HepG2 (cell line): ENCODE measurements around the gene LDAF1. TPM values are rescaled to one million over a fixed set of nuclear protein-coding genes. Genes with fewer than 3 reads are reported as not detected.

Source experiments
- ATAC-seq: fragments of 200-7000 bp; cut with Tn5 transposase; 3 replicates; pipeline ENCODE4 v1.9.1; 2020; ENCODE audit warnings: mild to moderate bottlenecking, moderate library complexity
- BruUV-seq: library from RNA; stranded (reverse); fragments of 400-500 nt; replicated peaks from 2 replicates; lab custom pipeline; 2021; lab: Mats Ljungman, UMichigan
- CTCF ChIA-PET: fragments of 300-600 bp; formaldehyde crosslinking; extraction: SDS; loops from one replicate; lab custom pipeline; 2021; ENCODE audit warnings: low total read pairs, inconsistent platforms, low intra/inter-chr PET ratio; lab: Yijun Ruan, JAX
- POLR2A ChIA-PET: fragments of 350-600 bp; sonication (Branson Sonifier 250); formaldehyde crosslinking; loops from one replicate; lab custom pipeline; 2020; ENCODE audit warnings: antibody characterized with exemption, inconsistent platforms; lab: Yijun Ruan, JAX
- DNase-seq: peaks from one replicate; pipeline ENCODE4 v3.0.0-alpha.2; 2015; ENCODE audit warnings: low spot score
- FAIRE-seq: peaks from 3 replicates; lab custom pipeline; 2011; peaks lifted over from hg19 to GRCh38; lab: Jason Lieb, UNC
- H2AFZ ChIP-seq: one replicate; pipeline ENCODE4 v1.6.1; 2011; ENCODE audit warnings: low read length, inconsistent platforms
- H3K27ac ChIP-seq: fragments of 300-600 bp; 3 replicates; pipeline ENCODE4 v1.8.0; 2011; ENCODE audit warnings: mixed run types, mild to moderate bottlenecking, mixed read lengths, low read length, inconsistent platforms; ENCODE audit not compliant: insufficient read depth; ENCODE audit errors: extremely low read length
- H3K27me3 ChIP-seq, 2 experiments: fragments of 200-600 bp in 1 of 2; 2 replicates in 1 of 2; 3 replicates in 1 of 2; pipeline versions ENCODE4 v1.6.0 to v1.8.0; 2011; ENCODE audit warnings: low read length in 2 of 2, mild to moderate bottlenecking in 2 of 2, moderate library complexity in 2 of 2, inconsistent platforms in 1 of 2; ENCODE audit not compliant: insufficient read depth in 2 of 2, control insufficient read depth in 1 of 2
- H3K36me3 ChIP-seq, 2 experiments: fragments of 200-600 bp in 1 of 2; replicated peaks in 1 of 2; 2 replicates in 1 of 2; 3 replicates in 1 of 2; pipeline versions ENCODE4 v1.5.1 to v1.8.0; 2011; ENCODE audit warnings: low read length in 2 of 2, inconsistent platforms in 1 of 2; ENCODE audit not compliant: insufficient read depth in 2 of 2, control insufficient read depth in 1 of 2
- H3K4me1 ChIP-seq: 2 replicates; pipeline ENCODE4 v1.5.1; 2012; ENCODE audit warnings: low read length, inconsistent platforms; ENCODE audit not compliant: insufficient read depth
- H3K4me2 ChIP-seq: 2 replicates; pipeline ENCODE4 v1.6.0; 2011; ENCODE audit warnings: low read depth, low read length, inconsistent platforms
- H3K4me3 ChIP-seq, 3 experiments: fragments of 200-600 bp in 1 of 3; sonication (generic), shearing (Covaris generic) in 1 of 3; replicated peaks in 1 of 3; 2 replicates each; pipeline ENCODE4 v1.5.1; 2011 to 2016; ENCODE audit warnings: low read length in 3 of 3, inconsistent platforms in 2 of 3, low read depth in 2 of 3, mild to moderate bottlenecking in 2 of 3, control low read depth in 1 of 3, mixed read lengths in 1 of 3; ENCODE audit not compliant: insufficient read depth in 1 of 3
- H3K79me2 ChIP-seq: one replicate; pipeline ENCODE4 v1.6.1; 2011; ENCODE audit warnings: low read length, inconsistent platforms; ENCODE audit not compliant: insufficient read depth
- H3K9ac ChIP-seq: 2 replicates; pipeline ENCODE4 v1.6.0; 2011; ENCODE audit warnings: mild to moderate bottlenecking, low read depth, low read length, inconsistent platforms; ENCODE audit not compliant: insufficient read depth
- H3K9me3 ChIP-seq: 2 replicates; pipeline ENCODE4 v1.5.1; 2012; ENCODE audit warnings: mild to moderate bottlenecking, low read length
- H4K20me1 ChIP-seq: 2 replicates; pipeline ENCODE4 v1.6.0; 2011; ENCODE audit warnings: inconsistent platforms, mild to moderate bottlenecking, low read length, moderate library complexity; ENCODE audit not compliant: insufficient read depth
- HMGXB3 ChIP-seq: sonication (generic); formaldehyde crosslinking; IDR thresholded peaks from 2 replicates; pipeline ENCODE4 v1.4.0; 2020; ENCODE audit warnings: missing genetic modification reagents, borderline replicate concordance
- PAXIP1 ChIP-seq: sonication (generic); formaldehyde crosslinking; conservative IDR thresholded peaks from 2 replicates; pipeline ENCODE4 v1.4.0; 2020; ENCODE audit warnings: mild to moderate bottlenecking, missing genetic modification reagents, moderate library complexity
- ZMYM3 ChIP-seq: sonication (generic); formaldehyde crosslinking; IDR thresholded peaks from 2 replicates; pipeline ENCODE4 v1.5.1; 2020; ENCODE audit warnings: mild to moderate bottlenecking, missing genetic modification reagents
- WGBS: methylation state at CpG from one replicate; pipeline ENCODE4 v1.1.6; 2017; ENCODE audit warnings: low lambda C conversion rate; 5-methylcytosine and 5-hydroxymethylcytosine counted together
- in situ Hi-C: cut with HindIII; loops from 2 replicates; pipeline ENCODE4 v1.10.0; 2017; ENCODE audit warnings: low pct_unique_long_range_greater_than_20kb; ENCODE audit not compliant: extremely low pct_ligation_motif_present
- intact Hi-C: fragments of 100-400 bp; cut with micrococcal nuclease; formaldehyde crosslinking; loops from one replicate; pipeline ENCODE4 v1.10.0; 2022; ENCODE audit not compliant: unreplicated experiment
- polyA plus RNA-seq, 8 experiments: library from polyadenylated mRNA; depleted of rRNA in 3 of 8; stranded (reverse) in 7 of 8; unstranded in 1 of 8; fragments of >200 nt; fragmentation: Illumina TruSeq in 4 of 8; extraction: Trizol in 4 of 8; gene quantifications; 2 replicates each; pipeline versions ENCODE4 v1.2.1 to v1.2.3, GENCODE V29; 2011 to 2016; ENCODE audit warnings: low read depth in 4 of 8, missing spikeins in 1 of 8, mixed read lengths in 1 of 8; ENCODE audit not compliant: insufficient read depth in 1 of 8
- total RNA-seq, 5 experiments: library from RNA; depleted of rRNA; stranded (reverse); fragments of >200 nt; fragmentation: Illumina TruSeq; extraction: Trizol; gene quantifications; 2 replicates each; pipeline ENCODE4 v1.2.3, GENCODE V29; 2016; ENCODE audit warnings: low read depth in 1 of 5

Gene LDAF1
- total and polyA plus RNA-seq, 2 of the 13 experiments (the other 11 are each of a cell fraction or from before 2014, with no cell fraction given) = 6.3 to 7.5 TPM

GRCh38 chr16:21189311-21189710, 30.8 kb downstream of the LDAF1 start (continued):
- no peak for TF ChIP-seq HMGXB3 (CRISPR knock-in tag)

GRCh38 chr16:21190013-21190412, 31.5 kb downstream of the LDAF1 start:
- FAIRE-seq (no peak), ATAC-seq (no peak), DNase-seq (no peak)
- Histone ChIP-seq H4K20me1 (no peaks in the 10 kb centered on the region), H2AFZ (no peak overlapping the region), H3K9me3 (no peaks in the 10 kb centered on the region), H3K9ac (no peak overlapping the region), H3K27me3 (peaks cover 0 to 17% of the 10 kb centered on the region in 2 experiments; a peak in 2 of 5 replicates), H3K36me3 (no peaks in the 10 kb centered on the region), H3K4me2 (no peak overlapping the region), H3K4me1 (peaks cover 36% of the 10 kb centered on the region), H3K79me2 (no peaks in the 10 kb centered on the region), H3K4me3 (no peak overlapping the region), H3K27ac (no peak overlapping the region)
- POLR2A ChIA-PET = interaction anchor here (5.4 kb wide), 1 partner anchor 112 kb away, joined by 52 read pairs; no protein-coding TSS in a partner anchor
- TF ChIP-seq PAXIP1 (CRISPR knock-in tag) (no peak), ZMYM3 (0 out of 2 replicates have a peak, but pooled peaks have one; percentile 35)
- in situ Hi-C loops (no loop called here), intact Hi-C loops (no loop called here)
- BruUV-seq = no TSS peak
- CTCF ChIA-PET = interaction anchor here (2.6 to 3.9 kb wide), 2 partner anchors 88 to 111 kb away, joined by 34 to 58 read pairs; partner anchors contain the start of gene CRYM
- WGBS = 45% methylated on average over 4 of the region's 4 CpGs
